ENCODE results near the gene PROKR2. TPM values are rescaled to one million over a fixed set of nuclear protein-coding genes. Genes with fewer than 3 reads are reported as not detected.

Gene PROKR2
- not detected in 2 replicates for total RNA-seq

DNA sequence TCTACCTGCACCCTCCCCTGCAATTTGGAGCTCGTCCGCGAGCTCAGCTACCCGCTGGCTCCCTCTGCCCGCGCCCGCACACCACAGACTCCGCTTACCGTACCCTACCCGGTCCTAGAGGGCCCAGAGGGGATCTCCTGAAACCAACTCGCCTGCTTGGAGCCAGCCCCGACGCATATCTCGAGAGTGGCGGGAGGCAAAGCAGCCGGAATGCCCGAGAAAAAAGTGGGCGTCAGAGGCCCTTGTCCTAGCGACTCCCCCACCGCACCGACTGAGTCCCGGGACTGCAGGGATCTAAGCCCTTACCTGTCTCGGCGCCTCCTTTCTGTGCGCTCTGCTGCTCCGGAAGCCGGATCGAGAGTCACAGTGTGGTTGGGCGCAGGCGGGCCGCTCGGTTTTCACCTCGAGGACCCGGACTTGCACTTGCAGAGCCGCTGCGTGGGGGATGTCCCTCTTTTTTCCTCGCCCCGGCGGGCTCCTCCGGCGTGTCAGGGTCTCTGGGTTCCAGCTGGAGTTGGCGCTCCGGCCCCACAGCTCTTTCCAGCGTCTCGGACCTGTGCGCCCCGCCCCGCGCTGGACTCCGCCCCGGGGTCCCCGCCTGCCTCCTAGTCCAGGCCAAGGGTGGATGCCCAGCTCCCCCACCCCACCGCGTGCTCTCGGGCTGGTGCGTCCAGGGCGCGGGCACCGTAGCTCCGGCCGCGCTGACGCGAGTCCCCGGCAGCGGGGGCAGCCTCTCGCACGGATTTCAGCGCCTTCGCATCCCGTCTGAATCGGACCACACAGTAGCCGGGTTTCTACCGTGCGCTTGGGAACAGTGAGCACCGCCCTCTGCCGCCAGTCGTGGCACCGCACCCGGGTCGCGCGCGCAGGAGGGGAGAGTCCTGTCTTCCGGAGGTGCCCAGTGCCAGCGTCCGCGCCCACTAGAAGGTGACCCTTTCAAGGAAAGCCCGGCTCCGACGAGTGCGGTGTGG, at the start of gene PROKR2:
TSS of gene PROKR2 (minus strand) at position 767 of the 971 bp plus-strand sequence. CDS start 2,585 bp downstream, outside the sequence.

Other genes starting within 250 kb of the PROKR2 start
- gene TMEM230, start 203.9 kb downstream of the PROKR2 start, total RNA-seq: 68.6 and 82.0 TPM in 2 replicates
- gene PCNA, start 197.0 kb downstream of the PROKR2 start, total RNA-seq: 86.3 and 249 TPM in 2 replicates
- 30.3 and 37.2 TPM in 2 replicates for gene CDS2, start 189.9 kb downstream of the PROKR2 start, total RNA-seq